Uterus (tissue), 2 donors: ENCODE data around the gene GRIN3A.

Experiments used
- POLR2A ChIP-seq, 2 donors: fragments of 450-650 bp; IDR thresholded peaks; one replicate each; pipeline ENCODE4 v1.6.1; 2016; ENCODE audit warnings: antibody characterized with exemption in 2 of 2, mild to moderate bottlenecking in 1 of 2, moderate library complexity in 1 of 2
- TF ChIP-seq, protein P1 (sequence below), 4 experiments: fragments of 200-600 bp in 2 of 4; fragments of 450-650 bp in 2 of 4; sonication (generic) in 2 of 4; IDR thresholded peaks; one replicate each; pipeline ENCODE4 v1.5.1; 2016 to 2019; ENCODE audit warnings: antibody characterized with exemption in 4 of 4, mild to moderate bottlenecking in 2 of 4, moderate library complexity in 1 of 4

GRCh38 chr9:101618698-101619097 is 119.7 kb downstream of the GRIN3A start:
- TF ChIP-seq, protein P1, sequence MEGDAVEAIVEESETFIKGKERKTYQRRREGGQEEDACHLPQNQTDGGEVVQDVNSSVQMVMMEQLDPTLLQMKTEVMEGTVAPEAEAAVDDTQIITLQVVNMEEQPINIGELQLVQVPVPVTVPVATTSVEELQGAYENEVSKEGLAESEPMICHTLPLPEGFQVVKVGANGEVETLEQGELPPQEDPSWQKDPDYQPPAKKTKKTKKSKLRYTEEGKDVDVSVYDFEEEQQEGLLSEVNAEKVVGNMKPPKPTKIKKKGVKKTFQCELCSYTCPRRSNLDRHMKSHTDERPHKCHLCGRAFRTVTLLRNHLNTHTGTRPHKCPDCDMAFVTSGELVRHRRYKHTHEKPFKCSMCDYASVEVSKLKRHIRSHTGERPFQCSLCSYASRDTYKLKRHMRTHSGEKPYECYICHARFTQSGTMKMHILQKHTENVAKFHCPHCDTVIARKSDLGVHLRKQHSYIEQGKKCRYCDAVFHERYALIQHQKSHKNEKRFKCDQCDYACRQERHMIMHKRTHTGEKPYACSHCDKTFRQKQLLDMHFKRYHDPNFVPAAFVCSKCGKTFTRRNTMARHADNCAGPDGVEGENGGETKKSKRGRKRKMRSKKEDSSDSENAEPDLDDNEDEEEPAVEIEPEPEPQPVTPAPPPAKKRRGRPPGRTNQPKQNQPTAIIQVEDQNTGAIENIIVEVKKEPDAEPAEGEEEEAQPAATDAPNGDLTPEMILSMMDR (IDR thresholded peaks at IDR 0.05): no peak
- TF ChIP-seq POLR2A (IDR thresholded peaks at IDR 0.05): no peak
